DOHH2 (cell line): ENCODE results near the gene AP2A1.

Experiments used
- H3F3A ChIP-seq: fragments of 200-600 bp; sonication (generic), shearing (Covaris generic); 2 replicates; pipeline ENCODE4 v1.6.0; 2016; ENCODE audit warnings: antibody characterized with exemption, mild to moderate bottlenecking; ENCODE audit not compliant: control insufficient read depth, insufficient read depth
- H3K27ac ChIP-seq: fragments of 200-600 bp; sonication (generic); 2 replicates; pipeline ENCODE4 v1.5.1; 2014; ENCODE audit warnings: low read depth, mild to moderate bottlenecking, low read length, moderate library complexity
- H3K27me3 ChIP-seq: fragments of 200-600 bp; sonication (generic); 2 replicates; pipeline ENCODE4 v1.6.1; 2014; ENCODE audit warnings: mild to moderate bottlenecking, low read length, mixed read lengths; ENCODE audit not compliant: control insufficient read depth
- H3K36me3 ChIP-seq: fragments of 200-600 bp; sonication (generic); 2 replicates; pipeline ENCODE4 v1.6.1; 2014; ENCODE audit warnings: mild to moderate bottlenecking, low read length, moderate library complexity, mixed read lengths; ENCODE audit not compliant: control insufficient read depth
- H3K4me1 ChIP-seq: fragments of 200-600 bp; sonication (generic); 2 replicates; pipeline ENCODE4 v1.6.1; 2014; ENCODE audit warnings: mild to moderate bottlenecking, low read length, mixed read lengths; ENCODE audit not compliant: control insufficient read depth
- H3K4me2 ChIP-seq: fragments of 200-600 bp; sonication (generic); 2 replicates; pipeline ENCODE4 v1.6.0; 2014; ENCODE audit warnings: mild to moderate bottlenecking, low read length, moderate library complexity
- H3K4me3 ChIP-seq: fragments of 200-600 bp; sonication (generic); 2 replicates; pipeline ENCODE4 v1.5.1; 2014; ENCODE audit warnings: mild to moderate bottlenecking, low read length, mixed read lengths
- H3K79me2 ChIP-seq: fragments of 200-600 bp; sonication (generic); 2 replicates; pipeline ENCODE4 v1.6.1; 2014; ENCODE audit warnings: mild to moderate bottlenecking, low read length, mixed read lengths; ENCODE audit not compliant: control insufficient read depth
- H3K9me2 ChIP-seq: fragments of 200-600 bp; sonication (generic); replicated peaks from 2 replicates; pipeline ENCODE4 v1.6.1; 2014; ENCODE audit warnings: mild to moderate bottlenecking, low read length, mixed read lengths; ENCODE audit not compliant: control insufficient read depth
- H3K9me3 ChIP-seq: fragments of 200-600 bp; sonication (generic); 2 replicates; pipeline ENCODE4 v1.6.1; 2014; ENCODE audit warnings: antibody characterized with exemption, low read length, mixed read lengths; ENCODE audit not compliant: control insufficient read depth, insufficient read depth
- H4K20me1 ChIP-seq: fragments of 200-600 bp; sonication (generic); 2 replicates; pipeline ENCODE4 v1.6.0; 2014; ENCODE audit warnings: low read depth, mild to moderate bottlenecking, antibody characterized with exemption, low read length, moderate library complexity; ENCODE audit not compliant: control insufficient read depth, insufficient read depth
- EZH2phosphoT487 ChIP-seq: fragments of 200-600 bp; sonication (generic); IDR thresholded peaks from 2 replicates; pipeline ENCODE4 v1.6.1; 2017; ENCODE audit warnings: borderline replicate concordance, mild to moderate bottlenecking, antibody characterized with exemption, low read length, moderate library complexity, mixed read lengths
- TF ChIP-seq, protein P1 (sequence below): fragments of 200-600 bp; sonication (generic); IDR thresholded peaks from one replicate; pipeline ENCODE4 v1.5.1; 2014; ENCODE audit warnings: antibody characterized with exemption, mild to moderate bottlenecking, low read depth, low read length; ENCODE audit not compliant: poor library complexity, severe bottlenecking

Gene AP2A1

DNA sequence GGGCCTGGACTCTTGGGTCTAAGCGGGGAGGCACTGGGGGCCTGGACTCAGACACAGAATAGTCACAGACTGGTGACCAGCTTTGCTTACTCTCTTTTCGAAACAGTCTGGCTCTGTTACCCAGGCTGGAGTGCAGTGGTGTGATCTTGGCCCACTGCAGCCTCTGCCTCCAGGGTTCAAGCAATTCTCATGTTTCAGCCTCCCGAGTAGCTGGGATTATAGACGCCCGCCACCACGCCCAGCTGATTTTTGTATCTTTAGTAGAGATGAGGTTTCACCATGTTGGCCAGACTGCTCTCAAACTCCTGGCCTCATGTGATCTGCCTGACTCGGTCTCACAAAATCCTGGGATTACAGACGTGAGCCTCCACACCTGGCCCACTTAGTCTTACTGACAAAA, 62.4 kb downstream of the AP2A1 start:
- H3K9me2 ChIP-seq = no peaks in the 10 kb centered on the region
- peaks cover 50% of the 10 kb centered on the region for H3K79me2 ChIP-seq
- H3K36me3 ChIP-seq = peaks cover 89% of the 10 kb centered on the region
- H3F3A ChIP-seq = no peaks in the 10 kb centered on the region
- peaks cover 14% of the 10 kb centered on the region for H3K4me1 ChIP-seq
- H3K27me3 ChIP-seq = no peaks in the 10 kb centered on the region
- H3K9me3 ChIP-seq = no peaks in the 10 kb centered on the region
- H3K4me3 ChIP-seq = no peak overlapping the region
- no peak overlapping the region for H3K27ac ChIP-seq
- no peak overlapping the region for H3K4me2 ChIP-seq
- H4K20me1 ChIP-seq = no peaks in the 10 kb centered on the region
- TF ChIP-seq EZH2phosphoT487 = no peak
- TF ChIP-seq, protein P1, sequence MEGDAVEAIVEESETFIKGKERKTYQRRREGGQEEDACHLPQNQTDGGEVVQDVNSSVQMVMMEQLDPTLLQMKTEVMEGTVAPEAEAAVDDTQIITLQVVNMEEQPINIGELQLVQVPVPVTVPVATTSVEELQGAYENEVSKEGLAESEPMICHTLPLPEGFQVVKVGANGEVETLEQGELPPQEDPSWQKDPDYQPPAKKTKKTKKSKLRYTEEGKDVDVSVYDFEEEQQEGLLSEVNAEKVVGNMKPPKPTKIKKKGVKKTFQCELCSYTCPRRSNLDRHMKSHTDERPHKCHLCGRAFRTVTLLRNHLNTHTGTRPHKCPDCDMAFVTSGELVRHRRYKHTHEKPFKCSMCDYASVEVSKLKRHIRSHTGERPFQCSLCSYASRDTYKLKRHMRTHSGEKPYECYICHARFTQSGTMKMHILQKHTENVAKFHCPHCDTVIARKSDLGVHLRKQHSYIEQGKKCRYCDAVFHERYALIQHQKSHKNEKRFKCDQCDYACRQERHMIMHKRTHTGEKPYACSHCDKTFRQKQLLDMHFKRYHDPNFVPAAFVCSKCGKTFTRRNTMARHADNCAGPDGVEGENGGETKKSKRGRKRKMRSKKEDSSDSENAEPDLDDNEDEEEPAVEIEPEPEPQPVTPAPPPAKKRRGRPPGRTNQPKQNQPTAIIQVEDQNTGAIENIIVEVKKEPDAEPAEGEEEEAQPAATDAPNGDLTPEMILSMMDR = no peak

DNA sequence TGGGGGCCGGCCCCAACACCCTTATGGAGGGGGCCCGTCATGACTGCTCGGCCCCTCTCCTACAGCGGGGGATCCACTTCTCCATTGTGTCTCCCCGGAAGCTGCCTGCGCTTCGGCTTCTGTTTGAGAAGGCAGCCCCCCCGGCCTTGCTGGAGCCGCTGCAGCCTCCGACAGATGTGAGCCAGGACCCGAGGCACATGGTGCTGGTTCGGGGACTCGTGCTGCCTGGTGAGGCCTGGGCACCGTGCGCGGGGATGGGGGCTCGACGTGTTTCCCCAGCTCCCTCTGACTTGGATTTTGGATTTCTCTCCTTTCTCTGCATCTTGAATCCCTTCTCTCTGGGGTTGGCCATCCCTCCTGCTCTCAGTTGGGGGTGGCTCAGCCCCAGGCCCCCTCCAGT, 62.9 kb downstream of the AP2A1 start:
- no peaks in the 10 kb centered on the region for H3K9me2 ChIP-seq
- no peak overlapping the region for H3K27ac ChIP-seq
- H3K4me1 ChIP-seq = peaks cover 9% of the 10 kb centered on the region
- peaks cover 89% of the 10 kb centered on the region for H3K36me3 ChIP-seq
- H3K79me2 ChIP-seq = peaks cover 44% of the 10 kb centered on the region
- H3K27me3 ChIP-seq = no peaks in the 10 kb centered on the region
- no peaks in the 10 kb centered on the region for H3F3A ChIP-seq
- H4K20me1 ChIP-seq = no peaks in the 10 kb centered on the region
- H3K4me2 ChIP-seq = no peak overlapping the region
- no peak overlapping the region for H3K4me3 ChIP-seq
- H3K9me3 ChIP-seq = no peaks in the 10 kb centered on the region
- TF ChIP-seq, protein P1 = no peak
- TF ChIP-seq EZH2phosphoT487 = no peak

DNA sequence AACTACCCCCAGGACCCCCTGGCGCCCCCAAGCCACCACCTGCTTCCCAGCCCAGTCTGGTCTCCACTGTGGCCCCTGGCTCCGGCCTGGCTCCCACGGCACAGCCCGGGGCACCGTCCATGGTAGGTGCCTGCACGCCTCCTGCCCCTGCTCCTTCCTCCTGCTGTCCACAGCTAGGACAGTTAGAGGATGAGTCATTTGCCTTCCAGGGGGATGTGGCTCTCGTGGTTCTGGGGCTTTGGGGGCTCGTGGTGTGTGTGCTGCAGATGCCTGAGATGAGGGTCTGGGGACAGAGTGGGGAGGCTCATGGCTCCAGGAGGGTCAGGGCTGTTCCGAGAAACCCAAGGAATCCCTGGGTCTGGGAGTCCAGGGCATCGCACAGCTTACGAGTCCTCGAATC, 64.0 kb downstream of the AP2A1 start:
- no peaks in the 10 kb centered on the region for H3K9me2 ChIP-seq
- H3K27ac ChIP-seq = no peak overlapping the region
- peaks cover 89% of the 10 kb centered on the region for H3K36me3 ChIP-seq
- no peaks in the 10 kb centered on the region for H3F3A ChIP-seq
- H3K4me1 ChIP-seq = no peaks in the 10 kb centered on the region
- H3K27me3 ChIP-seq = no peaks in the 10 kb centered on the region
- TF ChIP-seq, protein P1 = no peak
- TF ChIP-seq EZH2phosphoT487 = no peak
- no peak overlapping the region for H3K4me3 ChIP-seq
- no peak overlapping the region for H3K4me2 ChIP-seq
- peaks cover 34% of the 10 kb centered on the region for H3K79me2 ChIP-seq
- H4K20me1 ChIP-seq = no peaks in the 10 kb centered on the region
- H3K9me3 ChIP-seq = no peaks in the 10 kb centered on the region

DNA sequence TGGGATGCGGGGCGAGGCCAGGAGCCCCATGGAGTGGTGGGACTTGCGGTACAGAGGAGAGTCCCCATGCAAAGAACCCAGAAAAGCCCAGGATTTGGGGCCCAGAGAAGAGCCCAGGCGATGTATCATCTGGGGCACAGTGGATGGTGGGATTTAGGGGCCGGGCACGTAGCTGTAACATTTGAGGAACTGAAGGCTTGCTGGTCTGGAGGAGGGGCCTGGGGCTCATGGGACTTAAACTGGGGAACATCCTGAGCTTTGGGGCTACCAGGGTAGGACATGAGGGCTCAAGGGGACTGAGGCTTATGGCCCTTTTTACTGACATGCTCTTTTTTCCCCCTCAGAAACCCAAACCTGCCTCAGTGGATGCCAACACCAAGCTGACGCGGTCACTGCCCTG, 64.8 kb downstream of the AP2A1 start:
- Histone ChIP-seq H3F3A (no peaks in the 10 kb centered on the region), H3K9me3 (no peaks in the 10 kb centered on the region)

More for the DNA sequence above, 64.8 kb downstream of the AP2A1 start:
- H3K4me3 ChIP-seq = no peak overlapping the region
- H3K27ac ChIP-seq = no peak overlapping the region
- no peaks in the 10 kb centered on the region for H3K4me1 ChIP-seq
- H4K20me1 ChIP-seq = no peaks in the 10 kb centered on the region
- H3K9me2 ChIP-seq = no peaks in the 10 kb centered on the region
- peaks cover 91% of the 10 kb centered on the region for H3K36me3 ChIP-seq
- no peak for TF ChIP-seq EZH2phosphoT487
- TF ChIP-seq, protein P1 = no peak
- no peaks in the 10 kb centered on the region for H3K27me3 ChIP-seq
- no peak overlapping the region for H3K4me2 ChIP-seq
- H3K79me2 ChIP-seq = peaks cover 26% of the 10 kb centered on the region
